ENCODE results near the gene THAP9. TPM values are rescaled to one million over a fixed set of nuclear protein-coding genes. Genes with fewer than 3 reads are reported as not detected.

THAP9 gene
- total RNA-seq, 1 experiment from 2014 or later: 3.5 TPM

- DNase-seq: no peak
- Histone ChIP-seq H3K27me3 (ENCODE audit: insufficient read depth, low read depth) (no peaks in the 10 kb centered on the region), H3K79me2 (ENCODE audit: low read depth) (no peaks in the 10 kb centered on the region), H3K9me3 (ENCODE audit: insufficient read depth, low read depth) (no peaks in the 10 kb centered on the region), H3K4me1 (replicated peaks; ENCODE audit: insufficient read depth) (no peaks in the 10 kb centered on the region), H2AFZ (no peak overlapping the region), H3K4me2 (no peak overlapping the region), H3K9me2 (ENCODE audit: insufficient read depth) (no peaks in the 10 kb centered on the region), H4K20me1 (ENCODE audit: insufficient read depth) (no peaks in the 10 kb centered on the region), H3K36me3 (ENCODE audit: low read depth) (no peaks in the 10 kb centered on the region), H3K4me3 (no peak overlapping the region), H3F3A (ENCODE audit: insufficient read depth, low read depth) (no peaks in the 10 kb centered on the region), H3K27ac (no peak overlapping the region)
- TF ChIP-seq CTCF (conservative IDR thresholded peaks at IDR 0.05) (no peak), EZH2 (IDR thresholded peaks at IDR 0.05; ENCODE audit: low read depth) (no peak)
- intact Hi-C loops (cut with micrococcal nuclease; ENCODE audit: unreplicated experiment): no loop called here
- POLR2A ChIA-PET (ENCODE audit: unreplicated experiment): no interaction called here
- CTCF ChIA-PET: no interaction called here
- no TSS peak for BruUV-seq (replicated peaks)
Observed at GRCh38 chr4:82934441-82934840, 33.9 kb downstream of the THAP9 start.

- Histone ChIP-seq H3K79me2 (ENCODE audit: low read depth) (no peaks in the 10 kb centered on the region), H3K4me2 (no peak overlapping the region), H3K27ac (no peak overlapping the region), H3K9me2 (ENCODE audit: insufficient read depth) (no peaks in the 10 kb centered on the region), H3K36me3 (ENCODE audit: low read depth) (no peaks in the 10 kb centered on the region), H3K27me3 (ENCODE audit: insufficient read depth, low read depth) (no peaks in the 10 kb centered on the region), H3F3A (ENCODE audit: insufficient read depth, low read depth) (no peaks in the 10 kb centered on the region), H2AFZ (no peak overlapping the region), H3K9me3 (ENCODE audit: insufficient read depth, low read depth) (no peaks in the 10 kb centered on the region), H4K20me1 (ENCODE audit: insufficient read depth) (no peaks in the 10 kb centered on the region), H3K4me1 (replicated peaks; ENCODE audit: insufficient read depth) (no peaks in the 10 kb centered on the region), H3K4me3 (no peak overlapping the region)
- CTCF ChIA-PET: no interaction called here
- DNase-seq: no peak
- no peak for TF ChIP-seq CTCF (conservative IDR thresholded peaks at IDR 0.05)
- no peak for TF ChIP-seq EZH2 (IDR thresholded peaks at IDR 0.05; ENCODE audit: low read depth)
- BruUV-seq (replicated peaks): no TSS peak
- POLR2A ChIA-PET (ENCODE audit: unreplicated experiment): no interaction called here
- intact Hi-C loops (cut with micrococcal nuclease; ENCODE audit: unreplicated experiment): no loop called here
Observed at GRCh38 chr4:82939414-82939813, 38.9 kb downstream of the THAP9 start.

GRCh38 chr4:82947498-82947897, 47.0 kb downstream of the THAP9 start:
- intact Hi-C loops (cut with micrococcal nuclease; ENCODE audit: unreplicated experiment): no loop called here
- Histone ChIP-seq H3K9me3 (ENCODE audit: insufficient read depth, low read depth) (no peaks in the 10 kb centered on the region), H3K4me2 (no peak overlapping the region), H3K79me2 (ENCODE audit: low read depth) (no peaks in the 10 kb centered on the region), H3K9me2 (ENCODE audit: insufficient read depth) (no peaks in the 10 kb centered on the region), H3K4me3 (no peak overlapping the region), H3F3A (ENCODE audit: insufficient read depth, low read depth) (no peaks in the 10 kb centered on the region), H3K4me1 (replicated peaks; ENCODE audit: insufficient read depth) (no peaks in the 10 kb centered on the region), H3K27me3 (ENCODE audit: insufficient read depth, low read depth) (no peaks in the 10 kb centered on the region), H3K27ac (no peak overlapping the region), H2AFZ (no peak overlapping the region), H3K36me3 (ENCODE audit: low read depth) (no peaks in the 10 kb centered on the region), H4K20me1 (ENCODE audit: insufficient read depth) (no peaks in the 10 kb centered on the region)
- no TSS peak for BruUV-seq (replicated peaks)
- TF ChIP-seq EZH2 (IDR thresholded peaks at IDR 0.05; ENCODE audit: low read depth): no peak
- no peak for TF ChIP-seq CTCF (conservative IDR thresholded peaks at IDR 0.05)
- no peak for DNase-seq
- POLR2A ChIA-PET (ENCODE audit: unreplicated experiment): no interaction called here
- CTCF ChIA-PET: no interaction called here
